Fibroblast of skin of back (primary cell): ENCODE results near the gene HCST.
"Not testable (repeated sequence)": the region's sequence is repeated elsewhere in the genome, so short reads cannot be mapped to it uniquely, and the experiment has no call there.

Source experiments
- DNase-seq: peaks from one replicate; pipeline ENCODE4 v3.0.0-alpha.2; 2013

HCST gene

GRCh38 chr19:35905178-35905727 is 2.9 kb downstream of the HCST start:
- DNase-seq: no peak

- DNase-seq: no peak
Observed at GRCh38 chr19:35907377-35907745, 5.0 kb downstream of the HCST start.

DNA sequence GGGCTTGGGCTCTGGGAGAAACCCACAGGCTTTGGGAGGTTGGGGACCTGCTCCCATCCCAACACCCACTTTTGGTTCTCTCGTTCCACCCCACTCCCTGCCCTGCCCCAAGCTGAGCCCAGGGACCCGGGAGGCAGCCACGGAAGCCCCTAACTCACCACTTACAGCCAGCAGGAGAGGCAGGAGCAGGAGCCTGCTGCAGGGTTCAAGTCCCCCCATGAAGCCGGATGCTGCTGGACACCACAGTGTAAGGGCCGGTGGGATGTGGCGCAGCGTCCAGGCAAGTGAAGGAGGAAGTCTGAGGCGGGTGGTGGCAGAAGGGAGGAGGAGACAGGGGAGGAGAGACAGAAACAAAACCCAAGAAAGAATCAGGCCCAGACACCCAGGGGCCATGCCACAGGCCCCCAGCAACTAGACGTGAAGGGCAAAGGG is 5.7 kb downstream of the HCST start, which contains the start of gene TYROBP:
TYROBP (minus strand) TSS at position 286 of the 432 bp plus-strand sequence; CDS start at position 219, 67 bp downstream.
- DNase-seq: no peak

GRCh38 chr19:35908973-35909683 is 6.8 kb downstream of the HCST start:
- no peak for DNase-seq

DNA sequence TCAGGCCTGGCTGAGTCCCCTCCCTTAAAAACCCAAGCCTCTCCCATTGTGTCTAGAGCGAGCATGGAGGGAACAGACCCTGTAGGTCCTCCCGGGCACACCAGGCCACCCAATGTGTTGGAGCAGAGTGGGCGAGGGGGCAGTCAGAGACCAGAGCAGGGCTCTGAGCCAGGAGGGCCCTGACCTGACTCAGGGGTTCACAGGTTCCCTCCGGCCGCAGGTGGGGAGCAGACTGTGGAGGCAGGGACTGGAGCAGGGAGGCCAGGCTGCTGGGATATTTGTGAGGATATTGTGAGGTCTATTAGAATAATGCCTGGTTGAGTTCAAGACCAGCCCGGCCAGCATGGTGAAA is 7.3 kb downstream of the HCST start:
- no peak for DNase-seq

GRCh38 chr19:35910355-35910754 is 8.0 kb downstream of the HCST start:
- not testable (repeated sequence) for DNase-seq

DNA sequence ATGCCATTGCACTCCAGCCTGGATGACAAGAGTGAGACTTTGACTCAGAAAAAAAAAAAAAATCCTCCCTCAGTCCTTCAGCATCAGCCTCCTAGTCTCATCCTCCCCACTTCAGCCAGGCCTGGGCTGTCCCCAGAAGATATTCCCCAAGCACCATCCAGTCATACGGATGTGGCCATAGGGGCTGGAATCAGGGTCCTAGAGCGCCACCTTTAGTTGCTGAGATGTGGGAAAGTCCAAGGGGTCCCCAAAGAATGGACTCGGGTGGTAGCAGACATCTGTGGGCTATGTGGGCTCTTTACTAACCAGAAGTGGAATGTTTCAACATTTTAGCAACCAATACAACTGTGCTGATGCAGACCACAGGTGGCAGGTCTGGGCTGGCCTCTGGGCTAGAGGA is 8.8 kb downstream of the HCST start:
- no peak for DNase-seq

DNA sequence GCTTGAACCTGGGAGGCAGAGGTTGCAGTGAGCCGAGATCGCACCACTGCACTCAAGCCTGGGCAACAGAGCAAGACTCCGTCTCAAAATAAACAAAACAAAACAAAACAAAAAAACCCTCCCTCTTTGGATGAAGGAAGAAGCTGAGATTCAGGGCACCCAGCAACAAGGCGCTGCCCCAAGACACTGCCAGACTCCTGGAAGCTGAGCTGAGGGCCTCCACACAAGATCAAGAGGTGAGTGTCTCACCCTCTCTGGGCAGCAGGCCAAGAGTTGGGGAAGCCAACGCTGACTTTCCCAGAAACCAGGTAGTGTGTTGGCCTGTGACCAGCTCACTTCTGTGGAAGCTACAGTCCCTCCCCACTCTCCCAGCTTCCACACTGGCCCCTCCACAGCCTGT is 9.5 kb downstream of the HCST start:
- DNase-seq: no peak

GRCh38 chr19:35913589-35913988 is 11.3 kb downstream of the HCST start:
- peak; percentile 22 for DNase-seq

- DNase-seq: no peak
Observed at GRCh38 chr19:35915443-35915842, 13.1 kb downstream of the HCST start.

DNA sequence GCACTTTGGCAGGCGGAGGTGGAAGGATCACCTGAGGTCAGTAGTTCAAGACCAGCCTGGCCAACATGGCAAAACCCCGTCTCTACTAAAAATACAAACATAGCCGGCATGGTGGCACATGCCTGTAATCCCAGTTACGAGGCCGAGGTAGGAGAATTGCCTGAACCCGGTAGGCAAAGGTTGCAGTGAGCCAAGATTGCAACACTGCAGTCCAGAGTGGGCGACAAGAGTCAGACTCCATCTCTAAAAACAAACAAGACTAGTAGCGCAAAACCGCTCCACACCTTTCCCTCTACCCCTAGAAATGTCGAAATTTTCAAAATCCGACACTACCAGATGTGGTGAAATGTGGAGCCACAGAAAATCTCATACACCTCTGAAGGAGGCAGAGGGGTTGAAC is 17.0 kb downstream of the HCST start:
- DNase-seq: no peak

GRCh38 chr19:35921012-35921411 is 18.7 kb downstream of the HCST start:
- DNase-seq: no peak

DNA sequence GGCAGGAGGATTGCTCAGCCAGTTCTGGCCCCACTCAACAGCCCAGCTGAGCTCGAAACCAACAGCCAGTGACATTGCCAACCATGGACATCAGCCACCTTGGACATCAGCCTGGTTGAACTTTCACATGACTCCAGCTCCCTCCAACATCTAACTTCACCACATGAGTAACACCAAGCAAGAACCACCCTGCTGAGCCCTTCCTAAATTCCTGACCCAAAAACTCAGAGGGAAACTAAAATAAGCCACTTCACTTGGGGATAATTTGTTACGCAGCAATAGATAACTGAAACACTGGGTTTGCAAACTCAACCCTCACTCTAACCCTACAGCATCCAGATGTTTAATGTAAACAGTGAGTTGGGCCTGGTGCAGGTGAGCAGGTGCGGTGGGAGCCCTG is 23.2 kb downstream of the HCST start:
- no peak for DNase-seq

- no peak for DNase-seq
Observed at GRCh38 chr19:35928507-35928906, 26.2 kb downstream of the HCST start.

GRCh38 chr19:35929876-35930275 is 27.5 kb downstream of the HCST start:
- no peak for DNase-seq

DNA sequence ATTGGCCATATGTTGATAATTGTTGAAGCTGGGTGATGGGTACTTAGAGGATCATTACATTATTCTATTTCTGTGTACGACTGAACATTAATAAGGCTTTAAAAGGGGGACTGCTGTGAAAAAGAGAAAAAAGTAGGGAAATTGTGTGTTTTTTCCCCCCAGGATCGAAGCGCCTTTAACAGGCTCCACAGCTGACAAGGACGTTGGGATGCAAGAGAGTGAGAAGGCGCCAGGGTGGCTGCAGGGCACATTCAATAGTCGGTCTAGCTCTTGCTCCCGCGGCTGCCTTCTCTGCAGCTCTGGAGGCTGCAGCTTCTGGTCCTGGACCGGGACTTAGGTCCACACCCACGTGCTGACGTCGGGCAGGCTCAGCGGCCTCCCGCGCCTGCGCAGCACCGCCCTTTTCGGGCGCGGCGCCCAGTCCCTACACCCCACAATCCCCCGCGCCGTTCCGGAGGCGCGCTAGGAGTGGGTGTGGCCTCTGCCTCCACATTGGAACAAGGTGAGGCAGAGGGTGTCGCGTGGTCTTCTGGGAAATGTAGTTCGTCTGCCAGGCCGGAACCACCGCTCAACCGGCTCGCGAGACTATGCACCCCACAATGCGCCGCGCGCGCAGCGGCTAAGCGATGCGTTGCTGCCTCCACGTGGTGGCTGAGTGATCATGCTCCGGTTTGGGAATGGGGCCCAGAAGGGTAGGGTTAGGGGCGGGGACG is 29.0 kb downstream of the HCST start:
- peak; percentile 99 for DNase-seq

DNA sequence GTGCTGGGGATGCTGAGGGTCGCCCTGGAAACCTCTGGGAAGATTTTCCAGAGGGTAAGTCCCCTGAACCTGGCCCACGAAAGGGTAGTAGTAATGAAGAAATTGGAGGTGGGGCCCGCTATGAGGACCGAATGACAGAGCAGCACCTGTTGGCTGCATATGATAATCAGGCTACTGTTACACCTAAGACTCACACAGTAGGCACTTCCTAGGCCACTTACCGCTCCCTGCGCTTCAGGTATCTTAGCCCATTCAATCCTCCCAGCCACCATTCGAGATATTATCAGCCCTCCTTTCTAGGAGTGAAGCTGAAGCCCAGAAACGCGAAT is 29.5 kb downstream of the HCST start:
- no peak for DNase-seq

- DNase-seq: no peak
Observed at GRCh38 chr19:35932291-35932936, 30.1 kb downstream of the HCST start.

- DNase-seq: peak; percentile 79
Observed at GRCh38 chr19:35935911-35936737, 33.8 kb downstream of the HCST start, which contains the start of gene LRFN3. LRFN3 (plus strand) TSS chr19:35936374; CDS start chr19:35939426, 3,052 bp downstream.

DNA sequence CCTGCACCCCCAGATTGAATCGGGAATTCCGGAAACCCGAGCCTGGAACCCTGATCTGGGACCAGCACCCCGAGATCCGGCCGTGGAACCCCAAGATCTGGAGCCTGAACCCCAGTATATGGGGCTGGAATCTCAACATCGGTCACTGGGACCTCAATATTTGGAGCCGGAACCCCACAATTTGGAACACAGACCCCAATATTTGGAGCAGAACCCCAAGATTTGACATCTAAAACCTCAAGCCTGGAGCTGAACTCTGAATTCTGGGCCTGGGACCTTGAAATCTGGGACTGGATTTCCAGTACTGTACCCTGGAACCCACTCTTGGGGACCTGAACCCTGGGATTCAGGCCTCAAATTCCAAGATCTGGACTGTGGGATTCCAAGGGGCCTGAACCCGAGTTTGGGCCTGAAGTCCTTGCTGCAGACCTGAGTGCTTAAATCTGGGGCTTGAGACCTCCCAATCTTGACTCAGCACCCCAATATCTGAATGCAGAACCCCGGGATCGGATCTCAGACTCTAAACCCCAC is 34.5 kb downstream of the HCST start:
- no peak for DNase-seq

DNA sequence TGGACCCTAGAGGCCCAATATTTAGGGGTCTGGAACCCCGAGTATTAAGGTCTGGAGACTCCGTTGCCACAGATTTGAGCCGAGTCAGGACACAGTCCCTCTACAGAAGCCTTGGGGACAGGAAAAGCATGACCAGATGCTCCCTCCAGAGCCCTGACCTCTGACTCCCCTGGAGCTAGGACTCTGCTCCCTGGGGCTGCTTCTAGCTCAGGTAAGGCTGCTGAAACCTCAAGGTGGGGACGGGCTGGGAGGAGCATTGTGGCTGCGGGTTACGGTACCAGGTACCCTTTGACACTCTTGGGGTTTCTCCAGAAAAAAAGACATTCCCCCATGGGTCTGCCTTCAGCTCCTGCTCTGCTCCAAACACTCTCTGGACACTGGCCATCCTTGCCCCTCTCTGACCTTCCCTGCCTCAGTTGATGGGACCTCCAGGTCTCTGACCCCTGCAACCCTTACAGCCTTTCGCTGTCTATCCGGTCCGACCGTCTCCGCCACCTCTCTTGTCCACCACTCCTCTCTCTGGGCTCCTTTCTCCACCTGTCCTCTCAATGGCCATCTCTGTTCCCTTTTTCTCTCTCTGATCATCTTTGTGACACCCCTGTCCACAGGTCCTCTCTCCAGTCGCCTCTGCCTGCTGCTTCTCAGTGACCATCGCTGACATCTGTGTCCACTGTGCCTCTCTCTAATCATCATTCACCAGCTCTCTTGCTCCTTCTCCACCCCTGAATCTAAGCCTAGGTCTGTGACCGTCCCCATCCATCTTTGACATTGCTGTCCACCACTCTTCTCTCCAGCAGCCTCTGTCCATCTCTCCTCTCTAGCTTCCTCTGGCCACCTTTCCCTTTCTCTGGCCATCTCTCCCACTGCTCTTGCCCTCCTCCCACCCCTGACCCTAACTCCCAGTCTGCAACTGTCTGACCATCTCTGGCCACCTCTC is 35.3 kb downstream of the HCST start:
- no peak for DNase-seq
